Endothelial cell of umbilical vein (primary cell): ENCODE data around the gene D2HGDH. TPM values are rescaled to one million over a fixed set of nuclear protein-coding genes. Genes with fewer than 3 reads are reported as not detected.

Experiments used
- BruUV-seq: library from RNA; stranded (reverse); fragments of 400-500 nt; replicated peaks from 2 replicates; lab custom pipeline; 2021; lab: Mats Ljungman, UMichigan
- CTCF ChIA-PET: fragments of 300-600, 350-600 bp; sonication (Branson Sonifier 250); formaldehyde crosslinking; loops from one replicate; lab custom pipeline; 2021; ENCODE audit warnings: antibody characterized with exemption, inconsistent platforms; lab: Charles Lee
- POLR2A ChIA-PET: fragments of 300-600, 350-600 bp; sonication (Branson Sonifier 250); formaldehyde crosslinking; loops from one replicate; lab custom pipeline; 2021; ENCODE audit warnings: antibody characterized with exemption, inconsistent platforms; lab: Charles Lee
- DNase-seq: peaks from one replicate; pipeline ENCODE4 v3.0.0-alpha.2; 2011; ENCODE audit warnings: low read depth, low spot score
- FAIRE-seq: peaks from 2 replicates; lab custom pipeline; 2011; peaks lifted over from hg19 to GRCh38; lab: Jason Lieb, UNC
- H2AFZ ChIP-seq: 2 replicates; pipeline ENCODE4 v1.6.0; 2012; ENCODE audit warnings: low read depth, low read length, control low read depth, inconsistent platforms
- H3K27ac ChIP-seq: 2 replicates; pipeline ENCODE4 v1.5.1; 2011; ENCODE audit warnings: low read depth, mild to moderate bottlenecking, control low read depth, low read length, moderate library complexity; ENCODE audit not compliant: insufficient read depth
- H3K27me3 ChIP-seq, 2 experiments: 2 replicates each; pipeline versions ENCODE4 v1.6.0 to v1.6.1; 2011; ENCODE audit warnings: low read length in 2 of 2, mixed read lengths in 1 of 2; ENCODE audit not compliant: control insufficient read depth in 2 of 2, insufficient read depth in 2 of 2
- H3K36me3 ChIP-seq, 2 experiments: 2 replicates in 1 of 2; 3 replicates in 1 of 2; pipeline ENCODE4 v1.5.1; 2011; ENCODE audit warnings: low read length in 2 of 2, mild to moderate bottlenecking in 1 of 2, moderate library complexity in 1 of 2; ENCODE audit not compliant: control insufficient read depth in 2 of 2, insufficient read depth in 2 of 2; ENCODE audit errors: extremely low read depth in 1 of 2
- H3K4me1 ChIP-seq: 3 replicates; pipeline ENCODE4 v1.5.1; 2011; ENCODE audit warnings: mild to moderate bottlenecking, low read length; ENCODE audit not compliant: control insufficient read depth, insufficient read depth; ENCODE audit errors: extremely low read depth
- H3K4me2 ChIP-seq: 2 replicates; pipeline ENCODE4 v1.6.1; 2011; ENCODE audit warnings: low read length, control low read depth, mixed read lengths; ENCODE audit not compliant: insufficient read depth
- H3K4me3 ChIP-seq, 3 experiments: fragments of 200-600 bp in 1 of 3; sonication (generic), shearing (Covaris generic) in 1 of 3; replicated peaks in 1 of 3; 2 replicates each; pipeline ENCODE4 v1.5.1; 2011 to 2016; ENCODE audit warnings: control low read depth in 3 of 3, low read length in 3 of 3, mild to moderate bottlenecking in 2 of 3, inconsistent platforms in 1 of 3, low read depth in 1 of 3, moderate library complexity in 1 of 3; ENCODE audit not compliant: insufficient read depth in 1 of 3
- H3K79me2 ChIP-seq: 2 replicates; pipeline ENCODE4 v1.6.0; 2012; ENCODE audit warnings: low read length, inconsistent platforms; ENCODE audit not compliant: control insufficient read depth, insufficient read depth
- H3K9ac ChIP-seq: replicated peaks from 2 replicates; pipeline ENCODE3; 2011; ENCODE audit warnings: low read length, control low read depth; ENCODE audit not compliant: insufficient read depth; ENCODE audit errors: extremely low read depth
- H3K9me1 ChIP-seq: replicated peaks from 3 replicates; pipeline ENCODE4 v1.6.0; 2011; ENCODE audit warnings: mild to moderate bottlenecking, low read length; ENCODE audit not compliant: control insufficient read depth, insufficient read depth; ENCODE audit errors: extremely low read depth
- H3K9me3 ChIP-seq: replicated peaks from 2 replicates; pipeline ENCODE4 v1.5.1; 2012; ENCODE audit warnings: low read length, inconsistent platforms; ENCODE audit not compliant: control insufficient read depth, insufficient read depth
- H4K20me1 ChIP-seq: replicated peaks from 2 replicates; pipeline ENCODE3; 2011; ENCODE audit warnings: mild to moderate bottlenecking, low read length; ENCODE audit not compliant: control insufficient read depth, insufficient read depth; ENCODE audit errors: extremely low read depth
- EZH2 ChIP-seq: IDR thresholded peaks from 2 replicates; pipeline ENCODE4 v1.6.1; 2012; ENCODE audit warnings: borderline replicate concordance, low read depth, mild to moderate bottlenecking, moderate library complexity, low read length, inconsistent platforms; ENCODE audit not compliant: severe bottlenecking
- FOS ChIP-seq: IDR thresholded peaks from 2 replicates; pipeline ENCODE4 v1.6.1; 2011; ENCODE audit warnings: mild to moderate bottlenecking, low read length, moderate library complexity, borderline replicate concordance; ENCODE audit not compliant: insufficient read depth
- GATA2 ChIP-seq: IDR thresholded peaks from 2 replicates; pipeline ENCODE4 v1.7.0; 2011; ENCODE audit warnings: low read depth, mild to moderate bottlenecking, moderate library complexity, mixed read lengths, low read length; ENCODE audit not compliant: insufficient read length, insufficient read depth
- JUN ChIP-seq: IDR thresholded peaks from 2 replicates; pipeline ENCODE4 v1.6.1; 2011; ENCODE audit warnings: borderline replicate concordance, low read depth; ENCODE audit not compliant: insufficient read length, insufficient read depth
- MYC ChIP-seq: IDR thresholded peaks from one replicate; pipeline ENCODE4 v1.6.1; 2011; ENCODE audit warnings: mild to moderate bottlenecking, low read depth, low read length
- POLR2A ChIP-seq: IDR thresholded peaks from 2 replicates; pipeline ENCODE4 v1.6.1; 2012; ENCODE audit warnings: low read depth, mild to moderate bottlenecking, control low read depth, low read length
- POLR2AphosphoS5 ChIP-seq: IDR thresholded peaks from 2 replicates; pipeline ENCODE4 v1.6.1; 2012; ENCODE audit warnings: low read depth, mild to moderate bottlenecking, control low read depth, low read length, moderate library complexity; ENCODE audit not compliant: insufficient read depth
- dilution Hi-C: fragments of 300-500 bp; cut with MboI; formaldehyde crosslinking; loops from one replicate; pipeline ENCODE4 v1.15.0; 2019; ENCODE audit warnings: low sequenced_read_pairs; ENCODE audit not compliant: extremely low pct_ligation_motif_present
- intact Hi-C: fragments of 100-400 bp; cut with micrococcal nuclease; formaldehyde crosslinking; loops from one replicate; pipeline ENCODE4 v1.10.0; 2022
- polyA plus RNA-seq, 4 experiments: library from polyadenylated mRNA; depleted of rRNA in 3 of 4; stranded (reverse) in 3 of 4; unstranded in 1 of 4; fragments of >200 nt; gene quantifications; 2 replicates each; pipeline versions ENCODE4 v1.2.1 to v1.2.3, GENCODE V29; 2011 to 2012; ENCODE audit warnings: missing spikeins in 1 of 4
- total RNA-seq: library from RNA; stranded (reverse); gene quantifications from 2 replicates; pipeline ENCODE4 v1.2.3, GENCODE V29; 2021
- TF ChIP-seq, protein P1 (sequence below): IDR thresholded peaks from 2 replicates; pipeline ENCODE4 v1.6.1; 2011; ENCODE audit not compliant: insufficient read depth, insufficient read length
- TF ChIP-seq, protein P2 (sequence below), 2 donors: IDR thresholded peaks; 1 replicate in 1 of 2; 2 replicates in 1 of 2; pipeline ENCODE4 v1.5.1; 2011; ENCODE audit warnings: low read length in 2 of 2, mild to moderate bottlenecking in 2 of 2, moderate library complexity in 2 of 2, control low read depth in 1 of 2, inconsistent platforms in 1 of 2, low read depth in 1 of 2; ENCODE audit not compliant: insufficient read depth in 1 of 2; ENCODE audit errors: extremely low read depth in 1 of 2

The D2HGDH gene
- total and polyA plus RNA-seq, 2 donors (not counting 3 experiments of a cell fraction or from before 2014, with no cell fraction given) = 22.3 TPM

DNA sequence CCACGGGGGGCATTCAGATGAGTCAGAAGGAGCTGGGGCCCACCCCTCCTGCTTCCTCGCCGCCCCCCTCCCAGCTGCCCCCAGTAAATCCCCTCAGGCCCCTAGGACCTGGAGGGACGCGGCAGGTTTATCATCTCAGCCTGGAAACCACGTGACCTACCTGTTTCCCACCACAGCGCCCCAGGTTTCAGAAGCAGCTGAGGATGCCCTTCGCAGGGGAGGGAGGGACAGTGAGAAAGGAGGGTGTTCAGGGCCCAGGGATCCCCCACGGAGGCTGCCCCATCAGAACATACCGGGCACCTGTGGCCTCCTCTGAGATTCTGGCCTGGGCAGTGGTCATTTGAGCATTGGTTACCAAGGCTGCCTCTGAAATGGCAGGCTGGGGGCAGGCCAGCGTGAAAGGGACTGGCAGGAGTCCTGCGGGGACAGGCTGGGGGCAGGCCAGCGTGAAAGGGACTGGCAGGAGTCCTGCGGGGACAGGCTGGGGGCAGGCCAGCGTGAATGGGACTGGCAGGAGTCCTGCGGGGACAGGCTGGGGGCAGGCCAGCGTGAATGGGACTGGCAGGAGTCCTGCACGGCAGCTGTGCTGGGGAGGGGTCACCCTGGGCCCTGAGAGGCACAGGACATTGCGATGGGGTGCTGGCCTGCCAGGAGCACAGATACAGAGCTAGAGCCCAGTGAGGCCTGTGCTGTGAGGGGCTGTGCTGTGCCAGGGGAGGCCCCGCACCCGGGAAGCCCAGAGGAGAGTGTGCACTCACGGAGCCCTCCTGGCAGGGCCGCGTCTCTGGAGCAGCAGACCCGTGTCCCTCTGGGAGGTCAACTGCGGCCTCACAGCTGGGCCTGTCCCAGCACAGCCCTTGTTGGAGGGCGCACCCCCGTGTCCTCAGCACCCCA lies 76.1 kb downstream of the D2HGDH start:
- Histone ChIP-seq H3K4me3 (no peak overlapping the region), H3K9me3 (no peaks in the 10 kb centered on the region), H3K4me2 (no peak overlapping the region), H3K79me2 (no peaks in the 10 kb centered on the region), H3K4me1 (no peaks in the 10 kb centered on the region), H3K27me3 (no peaks in the 10 kb centered on the region), H3K27ac (no peak overlapping the region), H2AFZ (no peak overlapping the region), H3K36me3 (no peaks in the 10 kb centered on the region), H3K9ac (no peak overlapping the region), H3K9me1 (no peaks in the 10 kb centered on the region), H4K20me1 (no peaks in the 10 kb centered on the region)
- DNase-seq = no peak
- no peak for FAIRE-seq
- intact Hi-C loops = no loop called here
- BruUV-seq = no TSS peak
- dilution Hi-C loops = no loop called here
- ChIA-PET CTCF (no interaction called here), POLR2A (no interaction called here)
- TF ChIP-seq, protein P1, sequence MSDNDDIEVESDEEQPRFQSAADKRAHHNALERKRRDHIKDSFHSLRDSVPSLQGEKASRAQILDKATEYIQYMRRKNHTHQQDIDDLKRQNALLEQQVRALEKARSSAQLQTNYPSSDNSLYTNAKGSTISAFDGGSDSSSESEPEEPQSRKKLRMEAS = no peak
- TF ChIP-seq JUN = no peak
- TF ChIP-seq, protein P2, sequence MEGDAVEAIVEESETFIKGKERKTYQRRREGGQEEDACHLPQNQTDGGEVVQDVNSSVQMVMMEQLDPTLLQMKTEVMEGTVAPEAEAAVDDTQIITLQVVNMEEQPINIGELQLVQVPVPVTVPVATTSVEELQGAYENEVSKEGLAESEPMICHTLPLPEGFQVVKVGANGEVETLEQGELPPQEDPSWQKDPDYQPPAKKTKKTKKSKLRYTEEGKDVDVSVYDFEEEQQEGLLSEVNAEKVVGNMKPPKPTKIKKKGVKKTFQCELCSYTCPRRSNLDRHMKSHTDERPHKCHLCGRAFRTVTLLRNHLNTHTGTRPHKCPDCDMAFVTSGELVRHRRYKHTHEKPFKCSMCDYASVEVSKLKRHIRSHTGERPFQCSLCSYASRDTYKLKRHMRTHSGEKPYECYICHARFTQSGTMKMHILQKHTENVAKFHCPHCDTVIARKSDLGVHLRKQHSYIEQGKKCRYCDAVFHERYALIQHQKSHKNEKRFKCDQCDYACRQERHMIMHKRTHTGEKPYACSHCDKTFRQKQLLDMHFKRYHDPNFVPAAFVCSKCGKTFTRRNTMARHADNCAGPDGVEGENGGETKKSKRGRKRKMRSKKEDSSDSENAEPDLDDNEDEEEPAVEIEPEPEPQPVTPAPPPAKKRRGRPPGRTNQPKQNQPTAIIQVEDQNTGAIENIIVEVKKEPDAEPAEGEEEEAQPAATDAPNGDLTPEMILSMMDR (IDR thresholded peaks at IDR 0.05; ENCODE audit: extremely low read depth in 1 of 2, insufficient read depth in 1 of 2, low read depth in 1 of 2, low read length in 2 of 2) = no peak
- no peak for TF ChIP-seq EZH2
- no peak for TF ChIP-seq FOS
- no peak for TF ChIP-seq MYC
- no peak for TF ChIP-seq POLR2A
- TF ChIP-seq POLR2AphosphoS5 = no peak
- no peak for TF ChIP-seq GATA2
